NCI-H2171 treated with DMSO at 0.1 percent for 48 hours (cell line): ENCODE measurements around the gene CHCHD5.
A peak's percentile ranks its signal among the peaks of the same experiment; 100 is the strongest.
"Not testable (repeated sequence)": the region's sequence is repeated elsewhere in the genome, so short reads cannot be mapped to it uniquely, and the experiment has no call there.

ENCODE experiments used
- DNase-seq: peaks from one replicate; lab custom pipeline; 2025; lab: John Stamatoyannopoulos, UW

CHCHD5 gene

DNA sequence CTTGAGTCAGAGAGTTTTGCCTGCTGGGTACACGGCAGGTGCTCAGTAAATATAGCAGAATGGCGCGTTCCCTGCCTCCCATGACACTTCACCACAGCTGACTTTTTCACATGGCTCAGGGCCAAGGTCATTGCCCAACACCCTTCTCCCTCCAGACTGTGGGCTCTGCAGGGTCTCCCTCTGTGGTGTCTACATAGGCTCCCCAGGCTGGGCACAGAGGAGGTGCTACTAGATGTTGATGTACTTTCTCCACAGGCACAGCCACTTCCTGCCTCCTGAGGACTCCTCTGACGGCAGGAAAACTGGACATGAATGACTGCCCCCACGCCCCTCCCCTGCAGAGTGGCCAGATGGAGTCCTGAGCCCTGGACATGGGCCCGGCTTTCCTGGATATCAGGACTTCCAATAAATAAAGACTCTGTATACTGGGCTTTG lies 4.2 kb downstream of the CHCHD5 start:
- DNase-seq, result no peak

DNA sequence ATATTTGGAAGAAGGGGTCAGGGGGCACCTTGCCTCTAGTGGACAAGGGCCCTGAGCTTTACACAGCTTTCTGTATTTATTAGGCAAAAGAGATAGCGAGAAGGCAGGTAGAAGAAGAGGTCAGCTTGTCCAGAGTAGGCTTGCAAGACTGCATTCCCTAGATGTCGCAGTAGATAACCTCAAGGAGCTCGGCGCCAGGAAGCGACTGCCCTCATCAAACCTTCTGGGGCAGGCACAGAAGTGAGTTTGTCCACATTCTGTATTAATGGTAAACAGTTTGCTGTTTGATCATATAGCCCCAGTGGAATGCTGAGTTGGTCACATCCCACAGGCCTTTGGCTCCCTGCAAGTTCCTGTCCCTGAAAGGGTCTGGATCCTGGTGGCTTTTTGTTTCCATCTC lies 7.0 kb downstream of the CHCHD5 start:
- no peak for DNase-seq

DNA sequence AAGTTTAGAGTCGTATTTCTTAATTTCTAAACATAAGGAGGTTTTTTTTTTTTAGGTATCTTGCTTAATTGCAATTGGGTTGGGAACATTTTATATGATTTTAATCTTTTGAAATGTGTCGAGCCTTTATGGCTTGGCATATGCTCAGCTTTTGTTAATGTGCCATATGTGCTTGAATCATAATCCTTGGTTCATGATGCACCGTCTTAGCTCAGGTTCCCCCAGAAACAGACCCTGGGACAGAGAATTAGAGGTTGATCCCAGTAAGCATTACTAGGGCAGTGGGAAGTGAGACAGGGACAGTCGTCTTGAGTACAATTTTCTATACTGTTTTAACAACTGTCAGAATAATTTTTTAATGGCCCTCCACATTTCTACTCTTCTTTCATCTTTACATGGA lies 9.3 kb downstream of the CHCHD5 start:
- peak; percentile 29 for DNase-seq

DNA sequence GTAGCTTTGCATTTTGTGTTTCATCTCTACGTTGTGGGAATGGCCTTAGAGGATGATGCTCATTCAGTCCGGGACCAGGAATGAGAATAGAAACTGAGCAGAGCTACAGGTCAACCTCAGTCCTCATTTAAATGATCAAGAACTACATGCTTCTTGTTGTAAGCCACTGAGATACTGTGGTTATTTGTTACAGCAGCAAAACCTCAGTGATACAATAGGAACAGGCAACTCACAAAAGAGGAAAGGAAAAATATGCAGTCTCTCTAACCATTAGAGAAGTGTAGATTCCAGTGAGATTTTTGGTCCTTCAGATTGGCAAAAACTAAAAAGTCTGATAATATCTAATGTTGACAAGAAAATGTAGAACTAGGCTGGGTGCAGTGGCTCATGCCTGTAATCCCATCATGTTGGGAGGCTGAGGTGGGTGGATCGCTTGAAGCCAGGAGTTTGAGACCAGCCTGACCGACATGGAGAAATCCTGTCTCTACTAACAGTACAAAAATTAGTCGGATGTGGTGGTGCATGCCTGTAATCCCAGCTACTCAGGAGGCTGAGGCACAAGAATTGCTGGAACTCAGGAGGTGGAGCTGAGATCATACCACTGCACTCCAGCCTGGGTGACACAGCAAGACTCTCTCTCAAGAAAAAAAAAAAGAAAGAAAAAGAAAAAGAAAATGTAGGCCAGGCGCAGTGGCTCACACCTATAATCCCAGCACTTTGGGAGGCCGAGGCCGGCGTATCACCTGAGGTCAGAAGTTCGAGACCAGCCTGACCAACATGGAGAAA lies 13.3 kb downstream of the CHCHD5 start:
- no peak for DNase-seq

DNA sequence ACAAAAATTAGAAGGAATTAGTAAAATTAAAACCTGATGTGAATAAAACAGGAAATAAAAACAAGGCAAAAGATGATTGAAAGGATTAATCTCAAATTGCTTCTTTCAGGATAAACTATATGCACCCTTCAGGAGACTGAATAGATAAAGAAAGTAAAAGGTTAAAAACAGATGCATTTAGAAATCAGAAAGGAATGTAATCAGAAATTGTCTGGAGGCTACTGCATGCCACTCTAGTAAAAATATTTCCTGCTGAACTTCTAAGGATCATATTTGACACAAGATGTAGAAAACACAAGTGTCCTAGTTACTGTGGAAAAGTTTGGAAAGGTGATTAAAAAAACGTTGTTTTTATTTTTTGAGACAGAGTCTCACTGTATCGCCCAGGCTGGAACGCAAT lies 16.2 kb downstream of the CHCHD5 start:
- DNase-seq, result no peak

DNA sequence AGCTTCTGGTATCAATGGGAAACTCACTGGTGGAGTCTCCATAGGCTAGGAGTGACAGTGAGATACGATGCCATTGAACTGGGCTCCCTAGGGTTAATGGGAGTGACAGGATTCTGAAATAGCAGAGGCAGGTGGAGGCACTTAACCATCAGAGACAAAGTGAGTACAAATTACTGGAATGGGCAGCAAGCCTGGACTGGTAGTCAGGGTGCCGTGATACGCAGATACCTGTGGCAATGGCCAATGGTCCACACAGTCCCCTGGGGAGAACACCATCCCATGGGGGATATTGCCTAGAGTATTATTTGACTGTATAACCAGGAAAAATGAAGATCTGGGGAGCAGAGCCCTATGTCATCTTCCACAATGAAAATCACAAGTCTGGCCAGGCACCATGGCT lies 17.3 kb downstream of the CHCHD5 start:
- no peak for DNase-seq

DNA sequence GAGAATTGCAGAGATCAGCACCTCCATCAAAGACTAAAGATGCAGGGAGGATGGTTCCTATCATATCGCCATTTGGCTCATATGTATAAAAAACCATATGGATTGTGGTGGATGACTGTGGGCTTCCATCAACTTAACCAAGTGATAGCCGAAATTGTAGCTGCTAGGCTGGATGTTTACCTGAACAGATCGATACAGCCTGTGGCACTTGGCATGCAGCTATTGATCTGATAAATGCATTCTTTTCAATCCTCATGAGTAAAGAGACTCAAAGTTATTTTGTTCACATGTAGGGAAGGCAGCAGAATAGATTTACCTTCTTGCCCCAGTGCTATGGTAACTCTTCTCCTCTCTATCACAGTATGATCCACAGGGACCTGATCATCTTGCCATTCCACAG lies 18.5 kb downstream of the CHCHD5 start:
- DNase-seq, result no peak

DNA sequence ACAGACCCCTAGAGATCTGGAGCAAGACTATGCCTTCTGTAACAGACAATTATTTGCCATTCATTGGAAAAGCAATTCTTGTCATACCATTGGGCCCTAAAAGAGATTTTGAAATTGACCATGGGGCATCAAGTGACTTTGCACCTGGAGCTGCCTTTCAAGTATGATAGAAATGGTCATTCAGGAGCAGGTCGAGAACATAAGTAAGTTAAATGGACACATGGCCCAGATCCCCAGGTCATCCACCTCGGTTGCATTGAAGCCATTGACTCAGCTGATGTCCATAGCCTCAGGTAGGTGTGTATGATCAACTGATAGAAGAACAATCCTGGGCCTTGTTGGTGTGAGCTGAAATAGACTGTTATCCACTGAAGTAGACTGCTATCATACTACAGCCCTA lies 19.3 kb downstream of the CHCHD5 start:
- no peak for DNase-seq

DNA sequence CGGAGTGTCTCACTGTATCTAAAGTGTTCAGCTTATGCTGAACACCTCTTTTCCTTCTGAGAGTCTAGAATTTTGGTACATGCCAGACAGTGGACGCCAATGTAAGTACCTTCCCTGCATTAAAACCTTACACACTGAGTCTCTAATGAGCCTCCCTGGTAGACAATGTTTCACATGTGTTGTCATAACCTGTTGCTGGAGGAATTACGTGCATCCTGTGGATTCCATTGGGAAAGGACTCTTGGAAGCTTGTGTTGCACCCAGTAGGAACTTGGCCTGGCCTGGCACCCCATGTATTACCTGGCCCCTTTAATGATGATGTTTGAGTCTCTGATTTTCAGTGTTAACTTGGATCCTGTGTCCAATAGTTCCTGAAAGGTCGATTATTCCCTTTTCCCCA lies 20.5 kb downstream of the CHCHD5 start:
- DNase-seq, result no peak

DNA sequence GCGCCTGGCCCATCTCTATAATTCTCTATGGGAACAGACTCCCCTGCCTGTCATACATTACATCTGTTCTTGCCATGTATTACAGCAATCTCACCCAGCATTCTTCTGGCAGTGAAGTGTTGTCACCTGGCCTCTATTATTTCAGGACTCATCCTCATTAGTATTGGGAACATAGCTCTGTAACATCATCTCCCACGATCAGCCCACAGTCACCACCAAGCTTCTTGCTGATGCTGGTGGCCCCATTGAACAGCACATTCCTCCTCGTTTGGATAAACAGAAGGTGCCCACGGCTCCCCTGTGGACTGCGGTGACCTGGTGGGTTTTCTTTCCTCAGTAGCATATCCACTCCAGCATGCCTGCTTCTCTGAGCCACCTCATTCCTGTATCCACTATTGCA lies 21.5 kb downstream of the CHCHD5 start:
- no peak for DNase-seq

DNA sequence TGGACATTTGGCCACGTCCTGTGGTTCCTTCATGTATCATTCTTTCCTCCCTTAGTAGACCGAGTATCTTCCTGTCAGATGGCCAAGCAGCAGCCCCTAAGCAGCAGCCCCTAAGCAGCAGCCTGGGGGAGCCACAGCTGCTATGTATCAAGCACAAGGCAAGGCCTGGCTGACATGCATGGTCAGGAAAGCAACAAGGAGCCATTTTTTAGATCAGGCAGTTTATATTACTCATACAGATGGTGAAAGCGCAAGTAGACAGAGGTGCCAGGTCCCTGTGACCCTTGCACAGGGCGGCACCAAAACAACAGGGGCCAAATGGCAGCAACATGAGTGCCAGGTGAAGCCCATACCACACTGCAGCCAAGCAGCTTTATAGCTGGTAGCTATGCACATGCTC lies 22.1 kb downstream of the CHCHD5 start:
- DNase-seq, result no peak

DNA sequence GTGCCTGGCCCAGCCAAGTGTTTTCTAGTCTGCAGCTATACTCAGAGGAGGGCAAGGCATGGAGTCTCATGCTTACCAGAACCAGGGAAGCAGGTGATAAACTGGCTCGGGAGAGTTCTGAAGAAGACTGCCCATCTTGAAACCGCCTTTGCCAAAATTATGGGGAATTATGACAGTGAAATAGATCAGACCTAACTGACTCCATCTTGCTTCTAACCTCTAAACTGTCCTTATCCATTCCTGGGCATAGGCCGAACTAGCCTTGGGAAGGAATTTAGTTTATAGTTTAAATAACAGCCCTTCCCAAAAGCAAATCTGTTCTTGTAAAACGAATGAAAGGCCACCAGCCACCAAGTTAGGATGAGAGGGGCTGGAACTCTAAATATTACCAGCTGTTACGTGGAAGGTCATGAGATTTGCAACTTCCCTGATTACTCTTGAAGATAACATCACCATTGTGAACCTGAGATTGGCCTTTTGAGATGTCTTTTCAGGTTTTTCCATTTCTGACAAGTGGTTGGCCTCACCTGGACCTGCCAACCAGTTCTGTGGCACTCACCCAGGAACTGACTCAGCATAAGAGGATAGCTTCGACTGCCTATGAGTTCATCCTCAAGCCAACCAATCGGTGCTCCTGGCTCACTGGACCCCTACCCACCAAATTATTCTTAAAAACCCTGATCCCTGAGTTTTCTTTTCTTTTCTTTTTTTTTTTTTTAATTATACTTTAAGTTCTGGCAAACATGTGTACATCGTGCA lies 23.4 kb downstream of the CHCHD5 start:
- no peak for DNase-seq

DNA sequence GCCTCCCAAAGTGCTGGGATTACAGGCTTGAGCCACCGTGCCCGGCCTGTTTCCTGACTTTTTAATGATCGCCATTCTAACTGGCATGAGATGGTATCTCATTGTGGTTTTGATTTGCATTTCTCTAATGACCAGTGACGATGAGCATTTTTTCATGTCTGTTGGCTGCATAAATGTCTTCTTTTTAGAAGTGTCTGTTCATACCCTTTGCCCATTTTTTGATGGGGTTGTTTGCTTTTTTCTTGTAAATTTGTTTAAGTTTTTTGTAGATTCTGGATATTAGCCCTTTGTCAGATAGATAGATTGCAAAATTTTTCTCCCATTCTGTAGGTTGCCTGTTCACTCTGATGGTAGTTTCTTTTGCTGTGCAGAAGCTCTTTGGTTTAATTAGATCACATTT lies 24.9 kb downstream of the CHCHD5 start:
- not testable (repeated sequence) for DNase-seq

DNA sequence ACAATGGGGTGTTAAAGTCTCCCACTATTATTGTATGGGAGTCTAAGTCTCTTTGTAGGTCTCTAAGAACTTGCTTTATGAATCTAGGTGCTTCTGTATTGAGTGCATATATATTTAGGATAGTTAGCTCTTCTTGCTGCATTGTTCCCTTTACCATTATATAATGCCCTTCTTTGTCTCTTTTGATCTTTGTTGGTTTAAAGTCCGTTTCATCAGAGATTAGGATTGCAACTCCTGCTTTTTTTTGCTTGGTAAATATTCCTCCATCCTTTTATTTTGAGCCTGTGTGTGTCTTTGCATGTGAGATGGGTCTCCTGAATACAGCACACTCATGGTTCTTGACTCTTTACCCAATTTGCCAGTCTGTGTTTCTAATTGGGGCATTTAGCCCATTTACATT lies 27.9 kb downstream of the CHCHD5 start:
- not testable (repeated sequence) for DNase-seq

DNA sequence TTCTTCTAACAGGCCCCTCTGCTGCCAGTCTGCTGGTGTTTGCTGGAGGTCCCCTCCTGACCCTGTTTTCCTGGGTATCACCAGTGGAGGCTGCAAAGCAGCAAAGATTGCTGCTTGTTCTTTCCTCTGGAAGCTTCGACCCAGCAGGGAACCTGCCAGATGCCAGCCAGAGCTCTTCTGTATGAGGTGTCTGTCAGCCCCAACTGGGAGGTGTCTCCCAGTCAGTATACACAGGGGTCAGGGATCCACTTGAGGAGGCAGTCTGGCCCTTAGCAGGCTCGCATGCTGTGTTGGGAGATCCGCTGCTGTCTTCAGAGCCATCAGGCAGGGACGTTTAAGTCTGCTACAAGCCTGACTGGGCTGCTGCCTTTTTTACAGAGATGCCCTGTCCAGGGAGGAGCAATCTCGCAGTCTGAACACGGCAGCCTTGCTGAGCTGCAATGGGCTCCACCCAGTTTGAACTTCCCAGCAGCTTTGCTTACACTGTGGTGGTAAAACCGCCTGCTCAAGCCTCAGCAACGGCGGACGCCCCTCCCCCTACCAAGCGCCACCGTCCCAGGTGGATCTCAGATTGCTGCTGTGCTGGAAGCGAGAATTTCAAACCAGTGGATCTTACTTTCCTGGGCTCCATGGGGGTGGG lies 29.9 kb downstream of the CHCHD5 start:
- peak; percentile 22 for DNase-seq

DNA sequence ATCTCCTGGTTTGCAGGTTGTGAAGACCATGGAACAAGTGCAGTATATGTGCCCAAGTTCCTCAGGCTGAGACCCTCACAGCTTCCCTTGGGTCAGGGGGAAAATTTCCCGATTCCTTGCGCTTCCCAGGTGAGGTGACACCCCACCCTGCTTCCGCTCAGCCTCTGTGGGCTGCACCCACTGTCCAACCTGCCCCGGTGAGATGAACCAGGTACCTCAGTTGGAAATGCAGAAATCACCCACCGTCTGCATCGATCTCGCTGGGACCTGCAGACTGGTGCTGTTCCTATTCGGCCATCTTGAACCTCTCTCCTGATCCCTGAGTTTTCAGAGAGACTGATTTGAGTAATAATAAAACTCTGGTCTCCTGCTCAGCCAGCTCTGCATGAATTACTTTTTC lies 30.6 kb downstream of the CHCHD5 start:
- no peak for DNase-seq

DNA sequence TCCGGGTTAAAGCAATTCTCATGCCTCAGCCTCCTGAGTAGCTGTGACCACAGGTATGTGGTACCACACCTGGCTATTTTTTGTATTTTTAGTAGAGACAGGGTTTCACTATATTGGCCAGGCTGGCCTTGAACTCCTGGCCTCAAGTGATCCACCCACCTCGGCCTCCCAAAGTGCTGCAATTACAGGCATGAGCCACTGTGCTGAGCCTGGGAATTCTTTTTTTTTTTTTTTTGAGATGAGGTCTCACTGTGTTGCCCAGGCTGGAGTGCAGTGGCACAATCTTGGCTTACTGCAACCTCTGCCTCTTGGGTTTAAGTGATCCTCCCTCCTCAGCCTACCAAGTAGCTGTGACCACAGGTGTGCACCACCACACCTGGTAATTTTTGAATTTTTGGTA lies 31.4 kb downstream of the CHCHD5 start:
- DNase-seq, result not testable (repeated sequence)

DNA sequence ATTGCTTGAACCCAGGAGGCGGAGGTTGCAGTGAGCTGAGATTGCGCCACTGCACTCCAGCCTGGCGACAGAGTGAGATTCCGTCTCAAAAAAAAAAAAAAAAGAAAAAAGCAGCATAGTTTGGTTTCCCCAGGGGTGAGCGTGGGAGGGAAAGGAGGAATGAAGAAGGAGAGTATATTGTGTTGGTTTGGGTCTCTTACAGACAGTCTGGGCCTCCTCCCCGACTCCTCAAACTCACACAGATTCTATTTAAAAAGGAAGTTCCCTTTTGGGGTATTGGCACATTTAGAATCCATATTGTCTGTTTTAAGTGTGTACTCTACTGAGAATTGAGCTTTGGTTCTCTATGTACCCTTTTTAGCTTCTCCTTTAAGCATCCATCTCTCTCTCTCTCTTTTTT lies 34.0 kb downstream of the CHCHD5 start:
- DNase-seq, result no peak

DNA sequence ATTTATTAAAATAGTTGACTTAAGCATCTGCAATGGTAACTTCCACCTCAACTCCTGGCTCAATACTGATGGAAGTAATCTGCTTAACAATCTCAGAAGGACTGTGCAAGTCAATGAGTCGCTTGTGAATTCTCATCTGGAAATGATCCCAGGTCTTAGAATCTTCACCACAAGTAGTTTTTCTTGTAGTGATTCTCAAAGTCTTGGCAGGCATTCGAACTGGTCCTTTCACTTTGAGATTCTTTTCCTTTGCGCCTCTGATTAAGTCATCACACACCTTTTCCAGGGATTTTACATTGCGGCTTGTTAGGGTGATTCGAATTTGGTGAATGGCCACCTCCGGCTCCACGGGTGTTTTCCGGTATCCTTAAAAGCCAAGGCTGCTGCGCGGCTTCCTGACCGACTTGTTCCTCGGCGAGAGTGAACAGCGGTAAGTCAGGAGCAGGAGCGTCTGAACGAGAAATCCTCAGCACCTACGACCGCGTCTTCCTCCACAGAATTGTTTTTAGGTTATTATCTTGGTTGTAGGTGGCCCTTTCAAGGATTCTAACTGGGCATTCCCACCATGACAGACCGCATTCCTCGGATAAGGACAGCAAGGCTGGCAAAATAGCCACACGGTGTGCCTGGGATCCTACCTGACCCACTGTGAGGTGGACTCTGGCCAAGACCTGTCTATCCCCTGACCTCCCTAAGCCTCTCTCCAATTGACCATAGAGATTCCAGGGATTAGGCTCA lies 37.5 kb downstream of the CHCHD5 start:
- DNase-seq, result no peak

DNA sequence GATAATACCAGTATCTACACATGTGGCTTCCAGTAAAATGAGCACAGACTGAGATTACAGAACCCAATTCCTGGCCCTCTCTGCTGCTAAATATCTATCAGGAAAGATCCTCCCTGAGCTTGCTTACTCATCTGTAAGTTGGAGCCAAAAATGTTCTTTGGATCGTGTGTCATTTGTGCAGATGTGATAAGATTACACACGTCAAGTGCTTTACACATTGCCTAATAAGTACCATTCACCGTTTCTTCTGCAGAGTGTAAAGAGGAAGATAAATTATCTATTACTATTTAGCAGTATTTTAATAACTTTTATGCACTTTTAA lies 38.1 kb downstream of the CHCHD5 start:
- DNase-seq, result peak; percentile 22

DNA sequence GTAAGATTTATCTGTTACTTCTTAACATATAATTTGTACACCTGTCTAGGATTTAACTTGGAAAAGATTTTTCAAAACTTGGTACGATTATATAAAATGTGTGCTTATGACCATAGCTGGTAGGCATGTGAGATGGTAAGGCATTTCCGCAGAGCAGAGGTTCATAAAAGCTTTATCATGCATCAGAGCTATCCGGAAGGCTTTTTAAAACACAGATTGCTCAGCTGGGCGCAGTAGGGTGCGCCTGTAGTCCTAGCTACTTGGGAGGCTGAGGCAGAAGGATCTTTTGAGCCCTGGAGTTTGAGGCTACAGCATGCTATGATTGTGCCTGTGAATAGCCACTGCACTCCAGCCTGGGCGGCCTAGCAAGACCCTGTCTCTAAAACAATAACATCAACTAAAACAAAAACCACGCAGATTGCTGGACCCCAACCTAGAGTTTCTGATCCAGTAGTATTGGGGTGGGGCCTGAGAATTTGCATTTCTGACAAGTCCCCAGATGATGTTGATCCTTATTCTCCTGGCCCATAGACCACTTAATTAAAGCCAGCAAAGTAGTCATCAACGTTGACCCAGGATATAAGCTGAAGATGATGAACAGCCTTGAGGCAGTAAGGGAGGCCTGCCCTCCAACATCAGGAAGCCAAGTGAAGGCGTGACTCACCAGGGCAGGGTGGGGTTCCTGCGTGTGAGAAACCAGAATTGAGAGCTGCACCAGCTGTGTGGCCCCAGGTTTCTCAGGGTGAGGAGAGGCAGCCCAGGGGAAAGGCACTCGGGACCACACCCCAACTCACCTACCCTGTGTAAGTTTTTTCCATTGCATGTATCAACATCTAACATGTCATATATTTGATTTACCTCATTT lies 39.7 kb downstream of the CHCHD5 start:
- no peak for DNase-seq
